ENCODE results near the gene NQO2.
A peak's percentile ranks its signal among the peaks of the same experiment; 100 is the strongest.

The NQO2 gene

GRCh38 chr6:2999618-3000557 is at the start of gene NQO2:
TSS of gene NQO2 (plus strand) at chr6:2999894. CDS start at chr6:3006553, 6,659 bp downstream.
- peak; percentile 86 to 93 for DNase-seq (ENCODE audit: low read depth in 2 of 2)

GRCh38 chr6:2950713-2951112 is 49.0 kb upstream of the NQO2 start:
- no peak for DNase-seq (ENCODE audit: low read depth in 2 of 2)

- DNase-seq (ENCODE audit: low read depth in 2 of 2) = no peak
Observed at GRCh38 chr6:2951728-2952127, 48.0 kb upstream of the NQO2 start.

GRCh38 chr6:2952557-2953095 is 47.1 kb upstream of the NQO2 start:
- peak in 1 of 2 donors; percentile 51 for DNase-seq (ENCODE audit: low read depth in 2 of 2)

GRCh38 chr6:2953098-2953497 is 46.6 kb upstream of the NQO2 start:
- no peak for DNase-seq (ENCODE audit: low read depth in 2 of 2)

GRCh38 chr6:2956930-2957685 is 42.6 kb upstream of the NQO2 start:
- no peak for DNase-seq (ENCODE audit: low read depth in 2 of 2)

- DNase-seq (ENCODE audit: low read depth in 2 of 2) = no peak
Observed at GRCh38 chr6:2957696-2958330, 41.9 kb upstream of the NQO2 start.

- no peak for DNase-seq (ENCODE audit: low read depth in 2 of 2)
Observed at GRCh38 chr6:2958331-2958711, 41.4 kb upstream of the NQO2 start.

GRCh38 chr6:2958776-2959175 is 40.9 kb upstream of the NQO2 start:
- no peak for DNase-seq (ENCODE audit: low read depth in 2 of 2)

- no peak for DNase-seq (ENCODE audit: low read depth in 2 of 2)
Observed at GRCh38 chr6:2959909-2960719, 39.6 kb upstream of the NQO2 start.

- no peak for DNase-seq (ENCODE audit: low read depth in 2 of 2)
Observed at GRCh38 chr6:2960935-2961334, 38.8 kb upstream of the NQO2 start.

GRCh38 chr6:2961506-2961905 is 38.2 kb upstream of the NQO2 start:
- DNase-seq (ENCODE audit: low read depth in 2 of 2) = no peak

GRCh38 chr6:2962004-2962403 is 37.7 kb upstream of the NQO2 start:
- DNase-seq (ENCODE audit: low read depth in 2 of 2) = no peak

- DNase-seq (ENCODE audit: low read depth in 2 of 2) = no peak
Observed at GRCh38 chr6:2962636-2963035, 37.1 kb upstream of the NQO2 start.

GRCh38 chr6:2963756-2964155 is 35.9 kb upstream of the NQO2 start:
- no peak for DNase-seq (ENCODE audit: low read depth in 2 of 2)

GRCh38 chr6:2964793-2965505 is 34.7 kb upstream of the NQO2 start:
- DNase-seq (ENCODE audit: low read depth in 2 of 2) = no peak

GRCh38 chr6:2966347-2966746 is 33.3 kb upstream of the NQO2 start:
- no peak for DNase-seq (ENCODE audit: low read depth in 2 of 2)

GRCh38 chr6:2967936-2968335 is 31.8 kb upstream of the NQO2 start:
- DNase-seq (ENCODE audit: low read depth in 2 of 2) = no peak

- no peak for DNase-seq (ENCODE audit: low read depth in 2 of 2)
Observed at GRCh38 chr6:2968600-2969135, 31.0 kb upstream of the NQO2 start.

GRCh38 chr6:2969549-2969948 is 30.1 kb upstream of the NQO2 start:
- DNase-seq (ENCODE audit: low read depth in 2 of 2) = no peak

Data from stimulated activated CD4-positive, alpha-beta T cell treated with anti-CD3 and anti-CD28 coated beads, Interleukin-1b, Interleukin-23, amount 100 ng/mL, for 4 hours (primary cell).